Measurements from ENCODE around the gene ABHD17C. TPM values are rescaled to one million over a fixed set of nuclear protein-coding genes. Genes with fewer than 3 reads are reported as not detected.
"Not testable (repeated sequence)": the region's sequence is repeated elsewhere in the genome, so short reads cannot be mapped to it uniquely, and the experiment has no call there.

The ABHD17C gene
- 6.9 and 9.1 TPM in 2 replicates for total RNA-seq (2014; rRNA removed; shearing (Covaris generic))
- polyA plus RNA-seq (2015; cell fraction: cytosol; rRNA removed), result 29.2 and 33.5 TPM in 2 replicates
- 10.8 and 11.5 TPM in 2 replicates for polyA plus RNA-seq (2015; cell fraction: nucleus; rRNA removed)

GRCh38 chr15:80695099-80695910 lies at the start of gene ABHD17C:
Gene ABHD17C, plus strand, starts transcription at chr15:80695310. Its CDS starts 120 bp downstream, at chr15:80695430.
- DNase-seq (ENCODE audit: low read depth, low spot score), result peak; percentile 57
- in situ Hi-C loops (cut with HindIII; ENCODE audit: low pct_unique_long_range_greater_than_20kb, low sequenced_read_pairs), result no loop called here

- in situ Hi-C loops (cut with HindIII; ENCODE audit: low pct_unique_long_range_greater_than_20kb, low sequenced_read_pairs), result no loop called here
- DNase-seq (ENCODE audit: low read depth, low spot score), result peak; percentile 84
Measured at GRCh38 chr15:80645494-80646065, 49.5 kb upstream of the ABHD17C start.

- DNase-seq (ENCODE audit: low read depth, low spot score); in situ Hi-C loops (cut with HindIII; ENCODE audit: low pct_unique_long_range_greater_than_20kb, low sequenced_read_pairs): not testable (repeated sequence)
Measured at GRCh38 chr15:80647424-80647823, 47.7 kb upstream of the ABHD17C start.

- in situ Hi-C loops (cut with HindIII; ENCODE audit: low pct_unique_long_range_greater_than_20kb, low sequenced_read_pairs), result no loop called here
Measured at GRCh38 chr15:80654299-80654698, 40.8 kb upstream of the ABHD17C start.

GRCh38 chr15:80659375-80659774 lies 35.7 kb upstream of the ABHD17C start:
- in situ Hi-C loops (cut with HindIII; ENCODE audit: low pct_unique_long_range_greater_than_20kb, low sequenced_read_pairs), result no loop called here
- DNase-seq (ENCODE audit: low read depth, low spot score), result no peak

More at GRCh38 chr15:80654299-80654698, 40.8 kb upstream of the ABHD17C start:
- no peak for DNase-seq (ENCODE audit: low read depth, low spot score)

GRCh38 chr15:80660119-80660518 lies 35.0 kb upstream of the ABHD17C start:
- DNase-seq (ENCODE audit: low read depth, low spot score), result peak; percentile 84
- in situ Hi-C loops (cut with HindIII; ENCODE audit: low pct_unique_long_range_greater_than_20kb, low sequenced_read_pairs), result no loop called here

GRCh38 chr15:80662129-80662528 lies 33.0 kb upstream of the ABHD17C start:
- DNase-seq (ENCODE audit: low read depth, low spot score), result no peak
- in situ Hi-C loops (cut with HindIII; ENCODE audit: low pct_unique_long_range_greater_than_20kb, low sequenced_read_pairs), result no loop called here

- DNase-seq (ENCODE audit: low read depth, low spot score), result no peak
- in situ Hi-C loops (cut with HindIII; ENCODE audit: low pct_unique_long_range_greater_than_20kb, low sequenced_read_pairs), result no loop called here
Measured at GRCh38 chr15:80662757-80663553, 32.2 kb upstream of the ABHD17C start.

- DNase-seq (ENCODE audit: low read depth, low spot score), result no peak
- in situ Hi-C loops (cut with HindIII; ENCODE audit: low pct_unique_long_range_greater_than_20kb, low sequenced_read_pairs), result no loop called here
Measured at GRCh38 chr15:80665151-80665550, 30.0 kb upstream of the ABHD17C start.

- in situ Hi-C loops (cut with HindIII; ENCODE audit: low pct_unique_long_range_greater_than_20kb, low sequenced_read_pairs), result no loop called here
- no peak for DNase-seq (ENCODE audit: low read depth, low spot score)
Measured at GRCh38 chr15:80667936-80668335, 27.2 kb upstream of the ABHD17C start.

GRCh38 chr15:80668546-80669236 lies 26.4 kb upstream of the ABHD17C start:
- DNase-seq (ENCODE audit: low read depth, low spot score), result no peak
- in situ Hi-C loops (cut with HindIII; ENCODE audit: low pct_unique_long_range_greater_than_20kb, low sequenced_read_pairs), result no loop called here

GRCh38 chr15:80669663-80670273 lies 25.3 kb upstream of the ABHD17C start:
- DNase-seq (ENCODE audit: low read depth, low spot score), result no peak
- in situ Hi-C loops (cut with HindIII; ENCODE audit: low pct_unique_long_range_greater_than_20kb, low sequenced_read_pairs), result no loop called here

- in situ Hi-C loops (cut with HindIII; ENCODE audit: low pct_unique_long_range_greater_than_20kb, low sequenced_read_pairs), result no loop called here
- no peak for DNase-seq (ENCODE audit: low read depth, low spot score)
Measured at GRCh38 chr15:80673561-80674244, 21.4 kb upstream of the ABHD17C start.

- in situ Hi-C loops (cut with HindIII; ENCODE audit: low pct_unique_long_range_greater_than_20kb, low sequenced_read_pairs), result no loop called here
- DNase-seq (ENCODE audit: low read depth, low spot score), result no peak
Measured at GRCh38 chr15:80674245-80674614, 20.9 kb upstream of the ABHD17C start.

- DNase-seq (ENCODE audit: low read depth, low spot score), result no peak
- in situ Hi-C loops (cut with HindIII; ENCODE audit: low pct_unique_long_range_greater_than_20kb, low sequenced_read_pairs), result no loop called here
Measured at GRCh38 chr15:80677041-80677440, 18.1 kb upstream of the ABHD17C start.

GRCh38 chr15:80679167-80679803 lies 15.8 kb upstream of the ABHD17C start:
- no peak for DNase-seq (ENCODE audit: low read depth, low spot score)
- in situ Hi-C loops (cut with HindIII; ENCODE audit: low pct_unique_long_range_greater_than_20kb, low sequenced_read_pairs), result no loop called here

All from SK-MEL-5 (cell line).